ENCODE data around the gene C10orf90.

The C10orf90 gene

GRCh38 chr10:126420567-126421300, 249.8 kb downstream of the C10orf90 start:
- no peak for DNase-seq

DNA sequence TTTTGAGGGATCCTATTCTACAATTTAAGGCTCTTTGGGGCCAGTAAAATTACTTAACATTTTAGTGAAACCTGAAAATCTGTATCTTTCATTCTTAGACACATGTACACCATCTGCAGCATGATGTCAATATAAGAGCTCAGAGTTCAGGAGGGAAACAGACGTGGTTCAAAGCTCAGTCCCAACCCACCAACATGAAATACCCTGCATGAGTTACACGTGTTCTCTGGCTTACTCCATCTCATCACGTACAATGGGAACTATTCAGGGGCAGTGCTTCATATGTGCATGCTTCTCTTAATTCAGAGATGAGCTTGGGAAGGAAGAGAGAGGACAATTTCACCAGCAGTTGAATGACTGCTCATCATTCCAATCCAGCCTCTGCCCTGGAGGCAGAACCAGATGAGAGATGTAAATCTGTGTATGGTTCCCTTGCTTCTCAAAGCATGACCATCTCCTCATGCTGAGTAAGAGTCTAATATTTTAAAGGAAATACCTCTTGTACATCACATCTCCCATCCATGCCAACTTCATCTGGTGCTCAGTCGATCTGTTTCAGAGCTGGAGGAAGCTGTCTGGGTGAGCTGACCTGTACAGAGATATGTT, 253.2 kb downstream of the C10orf90 start:
- no peak for DNase-seq

- DNase-seq: no peak
These were observed 260.7 kb downstream of the C10orf90 start for GRCh38 chr10:126409821-126410220.

GRCh38 chr10:126408953-126409641, 261.4 kb downstream of the C10orf90 start:
- no peak for DNase-seq

DNA sequence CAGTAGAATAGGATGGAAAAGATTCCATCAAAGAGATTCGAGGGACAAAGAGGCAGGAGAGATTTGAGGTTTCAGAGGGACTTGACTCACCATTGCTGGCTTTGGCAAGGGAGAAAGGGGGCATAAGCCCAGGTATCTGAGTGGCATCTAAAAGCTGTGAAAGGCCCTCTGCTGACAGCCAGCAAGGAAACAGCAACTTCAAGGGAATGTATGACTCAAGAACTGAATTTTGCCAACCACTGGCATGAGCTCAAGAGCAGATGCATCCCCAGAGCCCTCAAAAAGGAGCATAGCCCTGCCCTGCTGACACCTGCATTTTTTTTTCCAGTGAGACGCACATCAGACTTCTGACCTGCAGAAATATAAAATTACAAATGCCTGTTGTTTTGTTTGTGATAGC, 262.7 kb downstream of the C10orf90 start:
- DNase-seq: no peak

- no peak for DNase-seq
These were observed 265.2 kb downstream of the C10orf90 start for GRCh38 chr10:126405239-126405775.

DNA sequence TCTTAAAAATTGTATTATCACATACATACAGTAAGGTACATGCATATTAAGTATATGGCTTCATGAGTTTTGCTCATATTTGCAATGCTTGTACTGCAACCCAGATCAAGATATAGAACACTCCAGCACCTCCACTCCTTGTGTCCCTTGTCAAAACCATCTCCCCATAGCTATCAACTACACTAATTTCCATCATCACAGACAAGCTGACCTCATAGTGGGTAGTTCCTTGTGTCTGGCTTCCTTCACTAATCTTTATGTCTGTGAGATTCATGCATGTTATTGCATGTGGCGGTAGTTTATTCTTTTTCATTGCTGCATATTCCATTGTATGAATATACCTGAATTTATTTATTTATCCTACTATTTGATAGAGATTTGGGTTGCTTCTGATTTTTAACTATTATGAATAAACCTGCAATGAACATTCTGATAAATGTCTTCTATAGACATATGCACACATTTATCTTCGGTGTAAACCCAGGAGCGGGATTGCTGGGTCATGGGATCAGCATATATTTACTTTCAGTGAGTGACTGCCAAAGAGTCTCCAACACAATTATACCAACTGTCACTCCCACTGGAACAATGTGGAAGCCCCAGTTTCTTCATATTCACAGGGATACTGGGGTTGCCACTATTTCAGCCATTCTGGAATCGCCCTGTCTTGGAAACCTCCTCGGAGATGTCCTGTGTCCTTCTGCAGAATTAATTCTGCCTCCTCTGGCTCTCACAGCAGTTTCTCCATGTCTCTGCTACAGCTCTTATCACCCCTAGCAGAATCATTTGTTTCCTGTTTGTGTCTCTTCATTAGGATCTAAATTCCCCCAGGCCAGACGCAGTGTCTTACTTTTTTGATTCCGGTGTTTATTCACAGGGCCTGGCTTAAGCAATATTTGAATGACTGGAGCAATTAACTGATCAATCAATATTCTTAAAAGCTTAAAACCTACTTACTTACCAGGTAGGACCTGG, 267.5 kb downstream of the C10orf90 start:
- no peak for DNase-seq

GRCh38 chr10:126400641-126401040, 269.9 kb downstream of the C10orf90 start:
- no peak for DNase-seq

- no peak for DNase-seq
These were observed 271.6 kb downstream of the C10orf90 start for GRCh38 chr10:126398924-126399323.

- no peak for DNase-seq
These were observed 272.1 kb downstream of the C10orf90 start for GRCh38 chr10:126398383-126398743.

- DNase-seq: no peak
These were observed 272.7 kb downstream of the C10orf90 start for GRCh38 chr10:126397640-126398382.

DNA sequence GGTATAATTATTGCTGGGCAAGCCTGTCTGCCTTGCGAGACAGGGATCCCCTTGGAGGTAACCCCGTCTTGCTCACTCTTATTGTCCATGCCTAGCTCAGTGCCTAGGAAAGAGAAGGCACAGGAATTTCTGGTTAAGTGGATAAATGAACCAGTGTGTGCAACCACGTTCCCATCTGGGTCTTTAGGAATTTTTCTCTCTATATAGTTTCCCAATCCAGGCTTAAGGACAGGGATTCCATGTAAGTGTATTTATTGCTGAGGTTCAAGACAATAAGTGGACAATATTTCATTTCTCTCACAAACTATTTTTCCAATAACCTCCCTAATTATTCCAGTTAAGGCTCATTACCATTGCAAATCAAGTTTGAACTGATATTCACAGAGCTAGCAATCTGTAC, 273.3 kb downstream of the C10orf90 start:
- DNase-seq: no peak

DNA sequence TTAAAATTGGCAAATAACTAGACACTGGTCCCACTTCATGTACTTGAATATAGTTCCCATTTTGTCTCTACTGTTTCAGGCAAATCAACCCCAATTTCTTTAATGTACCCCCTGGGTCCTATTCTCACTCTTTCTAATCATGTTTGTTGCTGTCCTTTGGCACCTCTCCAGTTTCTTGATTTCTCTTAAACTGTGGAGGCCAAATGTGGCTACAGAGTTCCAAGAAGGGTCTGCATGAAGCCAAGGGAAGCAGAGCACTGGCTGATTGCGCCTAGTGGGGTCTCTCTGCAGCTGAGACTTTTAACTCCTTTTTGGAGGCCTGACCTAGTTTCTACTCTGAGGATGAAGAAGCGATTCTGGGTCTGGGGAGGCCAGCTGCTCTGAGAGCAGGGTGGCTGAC, 275.5 kb downstream of the C10orf90 start:
- no peak for DNase-seq

DNA sequence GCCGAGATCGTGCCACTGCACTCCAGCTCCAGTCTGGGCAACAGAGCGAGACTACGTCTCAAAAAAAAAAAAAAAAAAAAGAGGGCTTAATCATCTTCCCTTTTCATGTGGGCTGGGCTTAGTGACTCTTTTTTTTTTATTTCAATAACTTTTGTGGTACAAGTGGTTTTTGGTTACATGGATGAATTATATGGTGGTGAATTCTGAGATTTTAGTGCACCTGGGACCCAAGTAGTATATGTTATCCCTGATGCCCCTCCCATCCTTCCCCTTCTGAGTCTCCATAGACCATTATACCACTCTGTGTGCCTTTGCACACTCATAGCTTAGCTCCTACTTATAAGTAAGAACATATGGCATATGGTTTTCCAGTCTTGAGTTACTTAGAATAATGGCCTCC, 277.4 kb downstream of the C10orf90 start:
- no peak for DNase-seq

DNA sequence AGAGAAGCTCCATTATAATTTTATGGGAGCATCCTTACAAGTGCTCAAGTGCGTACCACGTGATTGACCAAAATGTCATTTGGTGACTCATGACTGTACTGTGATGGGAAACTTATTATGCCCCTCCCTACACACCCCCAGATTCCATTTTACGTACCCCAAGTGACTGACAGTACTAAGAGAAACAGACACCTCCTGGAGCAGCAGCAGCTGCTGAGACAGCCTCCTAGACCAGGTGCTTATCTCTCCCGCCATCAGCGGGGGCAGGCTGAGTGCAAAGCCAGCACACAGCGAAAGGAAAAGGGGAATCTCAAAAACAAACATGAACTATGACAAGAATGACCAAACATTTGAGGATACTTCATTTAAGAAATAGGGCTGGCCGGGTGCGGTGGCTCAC, 278.0 kb downstream of the C10orf90 start:
- no peak for DNase-seq

DNA sequence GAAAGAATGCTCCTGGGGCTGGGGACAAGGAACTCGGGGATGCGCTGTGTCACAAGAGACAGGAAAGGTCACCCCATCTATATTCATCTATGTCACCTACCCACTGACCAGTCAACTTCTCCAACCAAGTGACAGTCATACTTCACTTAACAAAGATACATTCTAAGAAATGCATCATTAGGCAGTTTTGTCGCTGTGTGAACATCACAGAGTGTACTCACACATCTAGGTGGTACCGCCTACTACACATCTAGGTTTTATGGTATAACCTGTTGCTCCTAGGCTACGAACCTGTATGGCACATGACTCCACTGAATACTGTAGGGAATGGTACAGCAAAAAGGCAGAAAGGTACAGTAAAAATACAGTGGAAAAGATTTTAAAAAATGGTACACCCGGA, 278.4 kb downstream of the C10orf90 start:
- DNase-seq: no peak

- DNase-seq: no peak
These were observed 279.2 kb downstream of the C10orf90 start for GRCh38 chr10:126391192-126391885.

GRCh38 chr10:126390324-126390723, 280.2 kb downstream of the C10orf90 start:
- DNase-seq: no peak

- no peak for DNase-seq
These were observed 282.3 kb downstream of the C10orf90 start, which contains the start of gene ADAM12 for GRCh38 chr10:126387931-126388911. ADAM12 (minus strand) TSS chr10:126388477; CDS start chr10:126388145, 332 bp downstream.

All from CD4-positive, alpha-beta T cell treated with Interferon gamma for 1 hour (primary cell).